ENCODE results near the gene PDGFD.

DNA sequence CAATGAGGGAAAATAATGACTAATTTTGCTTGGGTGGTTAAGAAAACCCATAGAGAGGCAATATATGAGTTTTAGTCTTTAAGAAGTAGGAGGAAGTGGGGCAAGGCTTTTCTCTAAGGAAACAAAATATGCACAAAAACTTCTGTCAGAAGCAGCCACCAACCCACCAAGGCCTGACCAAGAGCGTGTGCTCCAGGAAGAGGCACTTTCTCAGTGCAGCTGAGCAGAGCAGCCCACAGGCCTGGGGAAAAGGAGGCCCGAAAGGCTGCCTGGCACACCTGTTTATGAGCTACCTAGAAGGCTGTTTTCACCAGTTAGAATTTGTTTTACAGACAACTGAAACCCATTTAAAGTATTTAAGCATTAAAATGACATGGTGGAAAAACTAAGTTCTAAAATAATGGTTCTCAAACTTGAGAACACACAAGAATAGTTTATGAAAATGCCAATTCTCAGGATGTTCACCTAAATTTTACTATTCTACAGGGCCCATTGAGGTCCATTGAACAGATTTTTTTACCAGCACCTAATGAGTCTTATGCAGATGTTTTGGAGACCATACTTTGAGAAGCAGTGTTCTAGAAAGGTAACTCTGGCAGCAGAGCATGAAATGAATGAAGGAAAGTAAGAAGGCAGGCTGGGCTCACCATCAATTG, 288.0 kb downstream of the PDGFD start:
- TF ChIP-seq POLR2AphosphoS5 (IDR thresholded peaks at IDR 0.05; ENCODE audit: insufficient read depth, low read depth, low read length), result no peak
- TF ChIP-seq, protein P1, sequence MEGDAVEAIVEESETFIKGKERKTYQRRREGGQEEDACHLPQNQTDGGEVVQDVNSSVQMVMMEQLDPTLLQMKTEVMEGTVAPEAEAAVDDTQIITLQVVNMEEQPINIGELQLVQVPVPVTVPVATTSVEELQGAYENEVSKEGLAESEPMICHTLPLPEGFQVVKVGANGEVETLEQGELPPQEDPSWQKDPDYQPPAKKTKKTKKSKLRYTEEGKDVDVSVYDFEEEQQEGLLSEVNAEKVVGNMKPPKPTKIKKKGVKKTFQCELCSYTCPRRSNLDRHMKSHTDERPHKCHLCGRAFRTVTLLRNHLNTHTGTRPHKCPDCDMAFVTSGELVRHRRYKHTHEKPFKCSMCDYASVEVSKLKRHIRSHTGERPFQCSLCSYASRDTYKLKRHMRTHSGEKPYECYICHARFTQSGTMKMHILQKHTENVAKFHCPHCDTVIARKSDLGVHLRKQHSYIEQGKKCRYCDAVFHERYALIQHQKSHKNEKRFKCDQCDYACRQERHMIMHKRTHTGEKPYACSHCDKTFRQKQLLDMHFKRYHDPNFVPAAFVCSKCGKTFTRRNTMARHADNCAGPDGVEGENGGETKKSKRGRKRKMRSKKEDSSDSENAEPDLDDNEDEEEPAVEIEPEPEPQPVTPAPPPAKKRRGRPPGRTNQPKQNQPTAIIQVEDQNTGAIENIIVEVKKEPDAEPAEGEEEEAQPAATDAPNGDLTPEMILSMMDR (IDR thresholded peaks at IDR 0.05; ENCODE audit: extremely low read depth in 1 of 2, insufficient read depth in 1 of 2, low read depth in 1 of 2, low read length in 2 of 2), result no peak
- no peak for TF ChIP-seq MYC (IDR thresholded peaks at IDR 0.05; ENCODE audit: low read depth, low read length)
- TF ChIP-seq EZH2 (IDR thresholded peaks at IDR 0.05; ENCODE audit: borderline replicate concordance, low read depth, low read length, severe bottlenecking), result no peak
- TF ChIP-seq POLR2A (IDR thresholded peaks at IDR 0.05; ENCODE audit: low read depth, low read length), result no peak
- TF ChIP-seq FOS (IDR thresholded peaks at IDR 0.05; ENCODE audit: borderline replicate concordance, insufficient read depth, low read length), result no peak

Data from endothelial cell of umbilical vein (primary cell).